DOHH2 (cell line): ENCODE results near the gene MTRF1.

Experiments used
- CTCF ChIP-seq: fragments of 200-600 bp; sonication (generic); IDR thresholded peaks from one replicate; pipeline ENCODE4 v1.5.1; 2014; ENCODE audit warnings: antibody characterized with exemption, mild to moderate bottlenecking, low read depth, low read length; ENCODE audit not compliant: poor library complexity, severe bottlenecking
- EZH2phosphoT487 ChIP-seq: fragments of 200-600 bp; sonication (generic); IDR thresholded peaks from 2 replicates; pipeline ENCODE4 v1.6.1; 2017; ENCODE audit warnings: borderline replicate concordance, mild to moderate bottlenecking, antibody characterized with exemption, low read length, moderate library complexity, mixed read lengths

- TF ChIP-seq CTCF, result no peak
- no peak for TF ChIP-seq EZH2phosphoT487
Measured at GRCh38 chr13:41296879-41297646, 33.7 kb upstream of the MTRF1 start.
